ENCODE results near the gene PPM1M.

DNA sequence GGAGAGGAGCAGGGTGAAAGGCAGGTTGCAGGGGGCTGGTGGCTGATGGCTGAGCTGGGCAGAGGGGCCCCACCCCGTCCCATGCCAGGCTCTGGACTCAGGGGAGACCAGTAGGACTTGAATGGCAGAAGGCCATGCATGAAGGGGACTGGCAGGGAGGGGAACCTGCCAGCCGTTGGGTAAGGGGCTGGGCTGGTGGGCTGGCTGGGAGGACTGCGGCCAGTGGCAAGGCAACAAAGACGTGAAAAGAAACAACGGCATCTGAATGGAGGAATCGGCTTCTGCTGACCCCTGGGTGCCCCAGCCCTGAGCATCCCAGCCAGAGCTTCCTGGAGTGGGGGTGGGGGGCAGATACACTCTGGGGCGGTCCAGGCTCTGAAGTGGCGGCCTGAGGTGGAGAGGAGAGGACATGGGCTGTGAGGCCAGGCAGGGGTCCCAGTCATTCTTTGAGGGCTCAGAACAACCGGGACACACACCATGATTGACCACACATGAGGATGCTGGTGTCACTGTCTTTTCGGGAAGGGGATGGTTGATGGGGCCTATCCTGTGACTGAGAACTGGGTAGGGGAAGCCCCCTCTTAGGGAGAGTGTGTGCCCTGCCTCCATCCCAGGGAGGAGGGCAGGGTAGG, 53.8 kb downstream of the PPM1M start:
- TF ChIP-seq RAD21 (IDR thresholded peaks at IDR 0.05; ENCODE audit: low read depth) (no peak), MAX (IDR thresholded peaks at IDR 0.05) (no peak), TEAD4 (IDR thresholded peaks at IDR 0.05) (no peak), NFIC (IDR thresholded peaks at IDR 0.05) (no peak), EP300 (IDR thresholded peaks at IDR 0.05; ENCODE audit: borderline replicate concordance) (no peak)
- TF ChIP-seq, protein P1, sequence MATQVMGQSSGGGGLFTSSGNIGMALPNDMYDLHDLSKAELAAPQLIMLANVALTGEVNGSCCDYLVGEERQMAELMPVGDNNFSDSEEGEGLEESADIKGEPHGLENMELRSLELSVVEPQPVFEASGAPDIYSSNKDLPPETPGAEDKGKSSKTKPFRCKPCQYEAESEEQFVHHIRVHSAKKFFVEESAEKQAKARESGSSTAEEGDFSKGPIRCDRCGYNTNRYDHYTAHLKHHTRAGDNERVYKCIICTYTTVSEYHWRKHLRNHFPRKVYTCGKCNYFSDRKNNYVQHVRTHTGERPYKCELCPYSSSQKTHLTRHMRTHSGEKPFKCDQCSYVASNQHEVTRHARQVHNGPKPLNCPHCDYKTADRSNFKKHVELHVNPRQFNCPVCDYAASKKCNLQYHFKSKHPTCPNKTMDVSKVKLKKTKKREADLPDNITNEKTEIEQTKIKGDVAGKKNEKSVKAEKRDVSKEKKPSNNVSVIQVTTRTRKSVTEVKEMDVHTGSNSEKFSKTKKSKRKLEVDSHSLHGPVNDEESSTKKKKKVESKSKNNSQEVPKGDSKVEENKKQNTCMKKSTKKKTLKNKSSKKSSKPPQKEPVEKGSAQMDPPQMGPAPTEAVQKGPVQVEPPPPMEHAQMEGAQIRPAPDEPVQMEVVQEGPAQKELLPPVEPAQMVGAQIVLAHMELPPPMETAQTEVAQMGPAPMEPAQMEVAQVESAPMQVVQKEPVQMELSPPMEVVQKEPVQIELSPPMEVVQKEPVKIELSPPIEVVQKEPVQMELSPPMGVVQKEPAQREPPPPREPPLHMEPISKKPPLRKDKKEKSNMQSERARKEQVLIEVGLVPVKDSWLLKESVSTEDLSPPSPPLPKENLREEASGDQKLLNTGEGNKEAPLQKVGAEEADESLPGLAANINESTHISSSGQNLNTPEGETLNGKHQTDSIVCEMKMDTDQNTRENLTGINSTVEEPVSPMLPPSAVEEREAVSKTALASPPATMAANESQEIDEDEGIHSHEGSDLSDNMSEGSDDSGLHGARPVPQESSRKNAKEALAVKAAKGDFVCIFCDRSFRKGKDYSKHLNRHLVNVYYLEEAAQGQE (IDR thresholded peaks at IDR 0.05; ENCODE audit: low read depth): no peak

Data from Ishikawa (cell line).